AG10803 (cell line): ENCODE results near the gene CNTN1.

Experiments
- DNase-seq: peaks from one replicate; pipeline ENCODE4 v3.0.0; 2010; ENCODE audit warnings: low read depth
- H3K4me3 ChIP-seq: 2 replicates; pipeline ENCODE4 v1.5.1; 2011; ENCODE audit warnings: mild to moderate bottlenecking, low read length, control low read depth
- TF ChIP-seq, protein P1 (sequence below): conservative IDR thresholded peaks from 2 replicates; pipeline ENCODE4 v1.5.1; 2011; ENCODE audit warnings: mild to moderate bottlenecking, low read length, control low read depth, inconsistent platforms

CNTN1 gene

DNA sequence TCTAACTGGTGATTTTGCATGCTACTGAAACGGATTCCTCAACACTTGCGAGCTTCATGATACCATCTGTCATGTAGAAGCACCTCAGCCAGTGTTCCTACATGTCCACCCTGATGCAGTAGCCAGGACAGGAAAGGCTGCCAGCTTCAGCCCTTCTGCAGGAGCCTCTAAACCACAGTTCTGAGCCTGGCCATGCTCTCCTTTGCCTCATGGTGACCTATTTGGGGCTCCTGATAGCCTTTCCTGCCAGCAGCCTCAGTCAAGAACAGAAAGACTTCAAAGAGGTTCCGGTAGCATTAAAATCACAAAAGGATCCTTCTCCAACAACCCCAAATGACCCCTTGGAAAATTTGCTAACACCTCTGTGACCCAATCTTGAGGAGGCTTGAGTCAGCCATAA is 96.0 kb downstream of the CNTN1 start:
- DNase-seq = no peak
- TF ChIP-seq, protein P1, sequence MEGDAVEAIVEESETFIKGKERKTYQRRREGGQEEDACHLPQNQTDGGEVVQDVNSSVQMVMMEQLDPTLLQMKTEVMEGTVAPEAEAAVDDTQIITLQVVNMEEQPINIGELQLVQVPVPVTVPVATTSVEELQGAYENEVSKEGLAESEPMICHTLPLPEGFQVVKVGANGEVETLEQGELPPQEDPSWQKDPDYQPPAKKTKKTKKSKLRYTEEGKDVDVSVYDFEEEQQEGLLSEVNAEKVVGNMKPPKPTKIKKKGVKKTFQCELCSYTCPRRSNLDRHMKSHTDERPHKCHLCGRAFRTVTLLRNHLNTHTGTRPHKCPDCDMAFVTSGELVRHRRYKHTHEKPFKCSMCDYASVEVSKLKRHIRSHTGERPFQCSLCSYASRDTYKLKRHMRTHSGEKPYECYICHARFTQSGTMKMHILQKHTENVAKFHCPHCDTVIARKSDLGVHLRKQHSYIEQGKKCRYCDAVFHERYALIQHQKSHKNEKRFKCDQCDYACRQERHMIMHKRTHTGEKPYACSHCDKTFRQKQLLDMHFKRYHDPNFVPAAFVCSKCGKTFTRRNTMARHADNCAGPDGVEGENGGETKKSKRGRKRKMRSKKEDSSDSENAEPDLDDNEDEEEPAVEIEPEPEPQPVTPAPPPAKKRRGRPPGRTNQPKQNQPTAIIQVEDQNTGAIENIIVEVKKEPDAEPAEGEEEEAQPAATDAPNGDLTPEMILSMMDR = no peak
- no peak overlapping the region for H3K4me3 ChIP-seq

DNA sequence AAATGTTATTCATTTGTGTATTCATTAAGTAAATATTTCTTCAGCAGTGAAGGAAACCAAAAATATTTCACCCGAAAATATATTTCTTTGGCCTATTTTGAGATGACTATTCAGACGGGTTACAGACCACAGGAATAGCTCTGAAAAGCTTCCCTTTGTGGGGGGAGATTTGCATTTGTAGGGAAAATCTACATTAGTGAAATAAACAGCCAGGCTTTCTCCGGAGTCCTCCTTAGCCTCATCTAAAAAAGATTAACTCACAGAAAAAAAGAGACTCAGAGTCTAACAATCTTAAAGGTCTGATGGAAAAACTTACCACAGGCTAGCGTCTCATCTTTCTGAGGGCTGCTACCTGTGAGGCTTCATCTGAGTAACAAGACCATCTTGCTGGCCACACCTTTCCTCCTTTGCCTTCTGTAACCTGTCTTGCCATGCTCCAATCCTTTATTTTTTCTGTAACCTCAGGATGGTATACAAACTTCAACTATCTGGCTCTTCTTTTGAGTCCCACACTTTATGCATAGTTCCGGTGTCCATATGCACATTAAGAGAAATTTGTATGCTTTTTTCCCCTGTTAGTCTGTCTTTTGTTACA is 100.7 kb downstream of the CNTN1 start:
- TF ChIP-seq, protein P1 = no peak
- no peak overlapping the region for H3K4me3 ChIP-seq
- no peak for DNase-seq

DNA sequence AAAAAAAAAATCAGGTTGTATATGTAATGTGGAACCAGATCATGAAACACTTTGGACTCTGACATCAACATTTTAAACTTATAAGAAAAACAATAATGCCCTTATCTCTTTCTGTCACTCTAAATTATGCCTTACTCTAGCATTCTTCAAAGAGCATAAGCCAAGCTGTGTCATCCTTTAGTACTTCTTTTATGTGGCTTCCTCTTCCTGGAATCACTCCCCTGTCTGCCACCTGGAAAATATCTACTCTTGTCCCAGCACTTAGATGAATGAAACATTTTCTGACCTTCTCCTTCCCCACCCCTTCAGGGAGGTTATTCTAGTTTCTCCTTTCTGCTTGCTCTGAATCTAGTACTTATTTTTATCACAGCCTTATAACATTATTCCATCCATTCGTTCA is 101.2 kb downstream of the CNTN1 start:
- no peak overlapping the region for H3K4me3 ChIP-seq
- TF ChIP-seq, protein P1 = no peak
- DNase-seq = no peak

DNA sequence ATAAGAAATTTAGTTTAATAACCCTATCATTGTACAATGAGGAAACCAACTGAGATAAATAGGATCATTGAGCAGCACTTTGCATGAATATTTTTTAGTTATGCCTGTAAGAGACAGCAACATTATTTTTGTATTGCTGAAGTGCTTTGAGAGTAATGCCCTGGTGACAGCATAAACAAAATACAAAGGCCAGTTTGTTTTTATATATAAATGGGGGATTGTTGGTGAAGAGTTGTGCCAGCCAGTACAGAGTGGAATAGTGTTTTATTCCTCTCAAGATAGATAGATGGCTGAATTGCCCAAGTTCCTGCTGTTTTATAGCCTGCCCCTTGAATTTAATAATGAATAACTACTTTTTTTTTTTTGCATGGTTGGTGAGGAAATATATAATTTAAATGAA is 101.8 kb downstream of the CNTN1 start:
- no peak overlapping the region for H3K4me3 ChIP-seq
- no peak for DNase-seq
- TF ChIP-seq, protein P1 = no peak

DNA sequence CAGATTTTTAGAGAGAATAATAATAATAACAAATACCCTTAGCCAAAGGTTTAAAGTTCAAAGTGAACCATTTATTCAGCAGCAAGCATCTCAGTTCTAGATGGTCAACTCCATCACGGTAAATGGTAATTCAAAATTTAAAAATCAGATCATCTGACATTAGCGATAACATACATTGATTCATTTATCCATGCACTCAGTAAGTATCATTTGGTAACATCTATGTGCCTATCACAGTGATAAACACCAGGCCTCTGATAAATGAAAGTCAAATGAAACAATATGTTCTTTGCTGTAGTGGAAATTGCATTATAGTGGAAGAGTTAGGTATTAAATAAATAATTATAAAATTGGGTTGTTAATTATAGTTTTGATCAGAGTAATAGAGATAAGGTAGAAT is 108.8 kb downstream of the CNTN1 start:
- TF ChIP-seq, protein P1 = no peak
- H3K4me3 ChIP-seq = no peak overlapping the region
- DNase-seq = no peak

DNA sequence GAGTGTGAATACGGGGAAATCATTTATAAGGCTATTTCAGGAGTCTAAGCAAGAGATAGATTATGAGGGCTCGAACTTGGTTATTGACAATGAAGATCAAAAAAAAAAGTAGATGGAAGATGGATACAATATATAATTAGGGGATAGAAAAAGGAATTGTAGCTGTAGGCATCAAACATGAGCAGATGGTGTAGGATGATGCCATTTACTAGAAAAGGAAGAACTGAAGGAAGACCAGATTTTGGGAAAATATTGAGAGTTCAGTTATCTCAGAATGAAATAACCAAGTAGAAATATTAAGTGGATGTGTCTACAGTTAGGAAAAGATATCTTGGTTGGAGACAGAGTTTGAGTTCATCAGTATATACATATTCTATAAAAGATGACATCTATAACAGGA is 109.6 kb downstream of the CNTN1 start:
- no peak for DNase-seq
- TF ChIP-seq, protein P1 = no peak
- no peak overlapping the region for H3K4me3 ChIP-seq

DNA sequence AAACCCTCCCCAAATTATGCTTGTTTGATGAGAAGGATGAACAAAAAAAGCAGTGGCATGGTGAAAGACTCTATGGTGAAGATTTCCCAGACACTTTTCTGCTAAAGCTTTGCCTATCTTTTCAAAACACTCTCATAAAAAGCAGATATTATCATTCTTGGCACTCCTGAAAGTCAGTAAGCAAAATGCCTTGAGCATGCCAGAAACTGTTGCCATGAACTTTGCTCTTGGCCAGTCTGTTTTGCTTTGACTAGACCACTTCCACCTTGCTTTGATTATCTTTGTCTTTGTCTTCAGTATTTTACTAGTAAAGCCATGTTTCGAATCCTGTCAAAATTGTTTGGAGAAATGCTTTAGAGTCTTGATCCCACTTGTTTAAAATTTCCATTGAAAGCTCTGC is 110.4 kb downstream of the CNTN1 start:
- H3K4me3 ChIP-seq = no peak overlapping the region
- TF ChIP-seq, protein P1 = no peak

More for the DNA sequence above, 110.4 kb downstream of the CNTN1 start:
- DNase-seq = no peak
